ENCODE data around the gene IFNA8. TPM values are rescaled to one million over a fixed set of nuclear protein-coding genes. Genes with fewer than 3 reads are reported as not detected.
"Not testable (repeated sequence)": the region's sequence is repeated elsewhere in the genome, so short reads cannot be mapped to it uniquely, and the experiment has no call there.

The IFNA8 gene
- total RNA-seq, 2 experiments from 2014 or later: not detected

GRCh38 chr9:21432672-21433425 is 23.9 kb downstream of the IFNA8 start:
- TF ChIP-seq CTCF (conservative IDR thresholded peaks at IDR 0.05; ENCODE audit: low read length) (no peak), EZH2phosphoT487 (IDR thresholded peaks at IDR 0.05; ENCODE audit: borderline replicate concordance, low read depth, low read length) (no peak)
- no peaks in the 10 kb centered on the region; the same call in 1 of the 2 replicates for H4K20me1 ChIP-seq (ENCODE audit: insufficient read depth, low read length)
- H3K9me2 ChIP-seq (ENCODE audit: insufficient read depth, low read length): no peaks in the 10 kb centered on the region
- DNase-seq (ENCODE audit: low spot score): no peak
- no peak overlapping the region for H3K4me3 ChIP-seq (ENCODE audit: low read depth, low read length, poor library complexity, severe bottlenecking)
- H2AFZ ChIP-seq (ENCODE audit: low read length): no peak overlapping the region
- ChIA-PET POLR2A (interaction anchor here (0.6 kb wide), 1 partner anchor 818 kb away, joined by 3 read pairs; no protein-coding TSS in a partner anchor), CTCF (ENCODE audit: unreplicated experiment) (no interaction called here)
- H3K79me2 ChIP-seq (ENCODE audit: insufficient read depth, low read depth, low read length): no peaks in the 10 kb centered on the region
- no peaks in the 10 kb centered on the region for H3K9me3 ChIP-seq (ENCODE audit: low read length)
- intact Hi-C loops (cut with micrococcal nuclease; ENCODE audit: unreplicated experiment): no loop called here
- H3K4me2 ChIP-seq (ENCODE audit: low read length): no peak overlapping the region
- no peaks in the 10 kb centered on the region for H3K36me3 ChIP-seq (ENCODE audit: insufficient read depth, low read length)
- BruUV-seq (replicated peaks): no TSS peak
- H3K27ac ChIP-seq (ENCODE audit: low read depth, low read length, poor library complexity, severe bottlenecking): no peak overlapping the region
- H3K4me1 ChIP-seq (ENCODE audit: insufficient read depth, low read length, poor library complexity, severe bottlenecking): no peaks in the 10 kb centered on the region

DNA sequence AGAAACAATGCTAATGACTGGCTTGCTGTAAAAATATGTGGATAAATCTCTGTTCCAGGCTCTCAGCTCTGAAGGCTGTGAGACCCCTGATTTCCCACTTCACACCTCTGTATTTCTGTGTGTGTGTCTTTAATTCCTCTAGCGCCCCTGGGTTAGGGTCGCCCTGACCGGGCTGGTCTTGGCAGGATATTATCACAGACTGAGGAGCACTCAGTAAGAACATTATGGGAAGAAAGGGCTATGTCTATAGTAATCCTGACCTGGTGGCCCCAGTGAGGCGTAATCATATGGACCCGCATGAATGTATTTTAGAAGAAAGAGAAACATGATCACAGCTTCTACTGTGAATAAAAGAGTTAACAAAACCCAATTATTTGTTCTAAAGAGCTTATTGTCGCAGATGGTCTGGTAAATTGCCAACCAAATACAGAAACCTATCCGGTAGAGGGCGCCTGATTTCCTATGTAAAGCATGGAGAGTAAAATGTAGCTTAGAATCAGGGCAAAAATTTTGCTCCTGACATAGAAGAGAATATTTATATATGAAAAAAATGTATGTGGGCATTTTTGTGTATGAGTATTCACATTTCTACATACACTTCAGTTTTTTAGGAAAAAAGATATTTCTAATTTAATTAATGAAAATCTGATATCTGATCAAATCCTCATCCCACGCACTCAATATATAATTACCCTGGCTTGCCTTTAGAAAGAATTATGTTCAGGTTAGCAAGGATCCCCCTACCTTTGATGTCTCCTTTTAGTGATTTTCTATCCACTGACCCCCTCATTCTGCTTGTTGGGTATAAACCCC is 25.5 kb downstream of the IFNA8 start:
- no peaks in the 10 kb centered on the region for H3K79me2 ChIP-seq (ENCODE audit: insufficient read depth, low read depth, low read length)
- no peak overlapping the region for H3K27ac ChIP-seq (ENCODE audit: low read depth, low read length, poor library complexity, severe bottlenecking)
- no peak for TF ChIP-seq EZH2phosphoT487 (IDR thresholded peaks at IDR 0.05; ENCODE audit: borderline replicate concordance, low read depth, low read length)
- TF ChIP-seq CTCF (conservative IDR thresholded peaks at IDR 0.05; ENCODE audit: low read length): peak; percentile 87
- H3K9me2 ChIP-seq (ENCODE audit: insufficient read depth, low read length): no peaks in the 10 kb centered on the region
- H3K36me3 ChIP-seq (ENCODE audit: insufficient read depth, low read length): no peaks in the 10 kb centered on the region
- no peak overlapping the region for H3K4me2 ChIP-seq (ENCODE audit: low read length)
- CTCF ChIA-PET (ENCODE audit: unreplicated experiment): no interaction called here
- DNase-seq (ENCODE audit: low spot score): peak; percentile 57
- H3K4me1 ChIP-seq (ENCODE audit: insufficient read depth, low read length, poor library complexity, severe bottlenecking): no peaks in the 10 kb centered on the region
- no TSS peak for BruUV-seq (replicated peaks)
- no peak overlapping the region for H3K4me3 ChIP-seq (ENCODE audit: low read depth, low read length, poor library complexity, severe bottlenecking)
- POLR2A ChIA-PET: interaction anchor here (0.6 to 1.1 kb wide), 3 partner anchors 347 to 1955 kb away, joined by 3 to 5 read pairs (median 3); no protein-coding TSS in a partner anchor
- no peaks in the 10 kb centered on the region for H3K9me3 ChIP-seq (ENCODE audit: low read length)
- no peak overlapping the region for H2AFZ ChIP-seq (ENCODE audit: low read length)
- intact Hi-C loops (cut with micrococcal nuclease; ENCODE audit: unreplicated experiment): no loop called here
- H4K20me1 ChIP-seq (ENCODE audit: insufficient read depth, low read length): no peaks in the 10 kb centered on the region

- H3K9me2 ChIP-seq (ENCODE audit: insufficient read depth, low read length); H4K20me1 ChIP-seq (ENCODE audit: insufficient read depth, low read length); H3K27ac ChIP-seq (ENCODE audit: low read depth, low read length, poor library complexity, severe bottlenecking); H3K9me3 ChIP-seq (ENCODE audit: low read length); H3K4me3 ChIP-seq (ENCODE audit: low read depth, low read length, poor library complexity, severe bottlenecking); H3K4me2 ChIP-seq (ENCODE audit: low read length); CTCF ChIA-PET (ENCODE audit: unreplicated experiment); H2AFZ ChIP-seq (ENCODE audit: low read length); H3K4me1 ChIP-seq (ENCODE audit: insufficient read depth, low read length, poor library complexity, severe bottlenecking); intact Hi-C loops (cut with micrococcal nuclease; ENCODE audit: unreplicated experiment); H3K36me3 ChIP-seq (ENCODE audit: insufficient read depth, low read length); BruUV-seq (replicated peaks); H3K79me2 ChIP-seq (ENCODE audit: insufficient read depth, low read depth, low read length); DNase-seq (ENCODE audit: low spot score): not testable (repeated sequence)
- POLR2A ChIA-PET: interaction anchor here (0.6 to 1.1 kb wide), 2 partner anchors 347 to 1053 kb away, joined by 3 read pairs; no protein-coding TSS in a partner anchor
These were observed 26.1 kb downstream of the IFNA8 start for GRCh38 chr9:21435015-21435383.
